Left renal pelvis (tissue), 4 donors: Measurements from ENCODE around the gene TARDBP. TPM values are rescaled to one million over a fixed set of nuclear protein-coding genes. Genes with fewer than 3 reads are reported as not detected.
"Not testable (repeated sequence)": the region's sequence is repeated elsewhere in the genome, so short reads cannot be mapped to it uniquely, and the experiment has no call there.

Experiments
- DNase-seq, 4 donors: peaks; one replicate each; pipeline ENCODE4 v3.0.0-alpha.2; 2013; ENCODE audit warnings: low read depth in 4 of 4, low spot score in 3 of 4
- polyA plus RNA-seq, 4 donors: library from polyadenylated mRNA; unstranded; fragments of 120-200 nt; gene quantifications; one replicate each; pipeline ENCODE4 v1.2.1, GENCODE V29; 2013; ENCODE audit not compliant: insufficient read length in 4 of 4

Gene TARDBP
- polyA plus RNA-seq, 4 donors = 232 to 328 (median 316) TPM

GRCh38 chr1:11058595-11059154 lies 46.2 kb downstream of the TARDBP start:
- no peak for DNase-seq

GRCh38 chr1:11059155-11059967 lies 46.9 kb downstream of the TARDBP start:
- no peak for DNase-seq

GRCh38 chr1:11059968-11060830 lies 47.7 kb downstream of the TARDBP start, which contains the start of gene SRM:
Gene SRM (minus strand): TSS chr1:11060018. CDS start chr1:11059943, 75 bp downstream.
- peak; percentile 68 to 85 (median 78) for DNase-seq

- DNase-seq = no peak
These were observed 49.4 kb downstream of the TARDBP start for GRCh38 chr1:11061652-11062365.

- DNase-seq = no peak
These were observed 50.5 kb downstream of the TARDBP start for GRCh38 chr1:11062965-11063401.

GRCh38 chr1:11063937-11064537 lies 51.6 kb downstream of the TARDBP start:
- DNase-seq = not testable (repeated sequence)

GRCh38 chr1:11064942-11065341 lies 52.5 kb downstream of the TARDBP start:
- no peak for DNase-seq

- DNase-seq = no peak
These were observed 53.3 kb downstream of the TARDBP start for GRCh38 chr1:11065796-11066195.

GRCh38 chr1:11067716-11068599 lies 55.5 kb downstream of the TARDBP start:
- no peak for DNase-seq

GRCh38 chr1:11068600-11069473 lies 56.4 kb downstream of the TARDBP start:
- no peak for DNase-seq

- no peak for DNase-seq
These were observed 58.4 kb downstream of the TARDBP start for GRCh38 chr1:11070876-11071275.

- no peak for DNase-seq
These were observed 59.2 kb downstream of the TARDBP start for GRCh38 chr1:11071463-11072215.

GRCh38 chr1:11072216-11072917 lies 59.9 kb downstream of the TARDBP start:
- no peak for DNase-seq

- not testable (repeated sequence) for DNase-seq
These were observed 60.9 kb downstream of the TARDBP start for GRCh38 chr1:11073398-11073797.
